Measurements from ENCODE around the gene DENND1A.

DENND1A gene

DNA sequence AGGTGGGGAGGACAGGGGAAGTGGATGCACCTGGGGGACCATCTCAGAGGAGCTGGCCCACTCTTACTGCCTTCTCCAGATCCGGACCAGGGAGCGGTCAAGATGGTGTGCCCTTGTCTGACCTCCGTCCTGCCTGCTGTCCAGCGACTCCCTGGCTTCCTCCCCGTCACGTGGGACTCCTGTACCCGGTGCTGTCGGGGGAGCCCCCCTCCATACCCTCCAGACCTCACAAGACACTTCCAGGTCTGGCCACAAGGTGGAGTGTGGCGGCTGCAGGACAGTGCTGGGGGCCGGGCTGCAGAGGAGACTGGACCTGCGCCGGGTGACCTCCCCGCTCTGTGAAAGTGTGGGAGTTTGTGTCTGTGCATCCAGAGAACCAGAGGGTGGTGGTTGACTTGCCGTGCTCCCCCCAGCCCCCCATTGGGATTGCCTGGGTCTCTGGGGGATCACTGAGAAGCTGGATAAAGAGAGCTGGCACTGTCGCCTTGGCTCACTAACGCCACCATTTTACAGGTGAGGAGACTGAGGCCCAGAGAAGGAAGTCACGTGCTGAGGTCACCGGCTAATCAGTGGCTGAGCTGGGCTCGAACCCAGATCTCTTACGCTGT lies 575.8 kb downstream of the DENND1A start:
- Histone ChIP-seq H3K9ac (peak overlapping the region in 2 of 11 experiments; percentile 27 to 44; a peak in 1 of 22 replicates), H3K4me3 (no peak overlapping the region)
- TF ChIP-seq Cebpa-rat (IDR thresholded peaks at IDR 0.05): no peak

DNA sequence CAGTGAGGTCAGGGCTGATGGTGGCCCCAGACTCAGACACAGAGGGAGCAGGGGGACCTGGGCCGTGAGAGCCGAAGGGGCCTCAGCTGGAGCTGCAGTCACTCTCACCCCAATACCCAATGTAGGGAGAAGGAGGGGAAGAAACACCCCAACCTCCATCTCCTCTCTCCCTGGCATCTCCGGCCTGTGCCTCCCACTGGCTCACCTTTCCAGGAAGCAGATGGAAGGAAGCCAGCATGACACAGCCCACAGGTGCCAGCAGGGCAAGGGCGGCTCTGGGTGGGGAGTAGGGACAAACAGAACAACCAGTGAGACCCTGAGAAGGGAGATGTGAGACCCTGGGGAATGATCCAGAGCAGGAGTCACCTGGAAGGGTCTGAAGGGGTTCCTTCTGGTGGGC lies 576.9 kb downstream of the DENND1A start:
- Histone ChIP-seq H3K4me3 (no peak overlapping the region), H3K36me3 (no peaks in the 10 kb centered on the region), H3K9ac (peak overlapping the region in 2 of 11 experiments; percentile 4 to 30; a peak in 3 of 22 replicates), H3K27me3 (no peaks in the 10 kb centered on the region), H3K4me2 (no peak overlapping the region), H3K27ac (no peak overlapping the region), H4K20me1 (peaks cover 0 to 5% (median 0%) of the 10 kb centered on the region in 11 experiments; a peak in 2 of 22 replicates), H3K9me3 (replicated peaks in 1 of 11) (no peaks in the 10 kb centered on the region), H3K4me1 (peaks cover 0 to 34% (median 16%) of the 10 kb centered on the region in 10 experiments; a peak in 15 of 20 replicates)
- no peak for TF ChIP-seq Cebpa-rat (IDR thresholded peaks at IDR 0.05)

More for the DNA sequence above, 575.8 kb downstream of the DENND1A start:
- Histone ChIP-seq H3K36me3 (no peaks in the 10 kb centered on the region), H3K9me3 (replicated peaks in 1 of 11) (no peaks in the 10 kb centered on the region), H3K27me3 (no peaks in the 10 kb centered on the region), H3K4me1 (peaks cover 9 to 39% (median 26%) of the 10 kb centered on the region in 10 experiments; a peak in 19 of 20 replicates), H3K27ac (no peak overlapping the region), H4K20me1 (peaks cover 0 to 9% (median 0%) of the 10 kb centered on the region in 11 experiments; a peak in 2 of 22 replicates), H3K4me2 (peak overlapping the region in 9 of 11 experiments; percentile 11 to 58 (median 25); a peak in 13 of 22 replicates)

DNA sequence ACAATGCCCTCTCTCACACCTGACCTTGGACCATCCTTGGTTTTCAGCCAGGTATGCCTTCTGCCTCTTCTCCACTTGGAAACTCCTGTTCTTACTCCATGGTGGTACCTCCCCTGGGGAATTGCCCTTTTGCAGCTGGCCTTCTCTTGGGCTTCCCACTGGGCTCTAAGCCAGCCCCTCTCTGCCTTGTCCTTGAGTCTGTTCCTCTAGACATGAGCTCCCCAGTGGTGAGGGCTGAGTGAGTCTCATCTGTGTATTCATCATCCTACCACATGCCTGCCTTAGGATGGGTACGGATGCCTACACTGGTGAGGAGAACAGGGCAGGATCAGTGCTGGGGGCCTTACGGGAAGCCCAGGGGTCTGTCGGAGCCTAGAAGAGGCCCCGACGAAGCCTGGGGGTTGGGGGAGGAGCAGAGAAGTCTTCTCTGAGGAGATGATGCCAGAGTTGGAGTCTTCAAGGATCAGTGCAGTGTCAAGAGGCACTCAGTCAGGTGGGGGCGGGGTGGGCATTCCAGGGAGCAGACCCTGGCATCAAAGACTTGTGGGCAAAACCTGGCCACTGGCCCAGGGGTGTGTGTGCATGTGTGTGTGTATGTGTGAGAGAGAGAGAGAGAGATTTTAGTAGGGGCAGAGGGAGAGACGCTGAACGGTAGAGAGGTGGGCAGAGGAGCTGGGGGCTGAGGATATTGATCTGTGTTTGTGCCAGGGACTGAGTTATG lies 579.2 kb downstream of the DENND1A start:
- H3K4me2 ChIP-seq: no peak overlapping the region

DNA sequence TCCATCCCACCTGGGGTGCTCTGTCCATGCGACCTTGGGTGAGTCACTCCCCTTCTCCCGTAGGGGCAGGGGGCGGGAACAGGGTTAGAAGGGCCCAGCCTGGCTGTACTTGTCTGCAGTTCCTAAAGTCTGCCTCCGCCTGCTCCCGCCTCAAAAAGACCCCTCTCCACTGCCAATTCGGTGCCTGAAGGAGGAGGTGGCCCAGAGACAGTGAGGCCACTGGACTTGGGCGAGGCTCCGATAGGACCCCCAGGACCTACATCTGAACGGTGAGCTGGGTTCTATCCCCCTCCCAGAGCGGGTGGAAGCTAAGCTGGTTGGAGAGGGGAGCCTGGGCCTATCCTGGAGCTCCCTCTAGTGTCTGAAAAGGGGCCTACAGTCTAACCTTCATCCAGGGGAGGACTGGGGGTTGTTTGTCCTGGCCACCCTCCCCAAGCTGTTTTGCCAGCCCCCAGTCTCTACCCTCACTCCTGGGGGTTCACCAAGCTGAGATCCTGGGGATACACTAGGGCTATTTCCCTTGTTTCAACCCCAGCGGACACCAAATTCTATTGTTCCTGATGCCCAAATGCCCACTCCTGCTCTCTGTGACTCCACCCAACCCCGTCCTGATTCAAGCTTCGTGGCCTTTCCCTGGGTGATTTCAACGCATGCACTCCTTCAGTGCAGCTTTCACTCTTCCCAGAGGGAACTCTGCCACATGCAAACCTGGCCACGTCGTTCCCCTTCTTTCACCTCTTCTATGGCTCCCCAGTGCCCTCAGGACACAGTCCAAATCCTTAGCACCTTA lies 580.0 kb downstream of the DENND1A start:
- Histone ChIP-seq H3K27me3 (no peaks in the 10 kb centered on the region), H3K4me2 (peak overlapping the region in 7 of 11 experiments; percentile 5 to 56 (median 28); a peak in 5 of 22 replicates), H3K4me1 (peaks cover 6 to 46% (median 28%) of the 10 kb centered on the region in 10 experiments; a peak in 17 of 20 replicates), H3K4me3 (no peak overlapping the region), H3K9ac (0 out of 22 replicates have a peak overlapping the region, but pooled peaks of 1 of the 11 experiments have one; percentile 18), H3K36me3 (no peaks in the 10 kb centered on the region), H3K9me3 (replicated peaks in 1 of 11) (no peaks in the 10 kb centered on the region), H4K20me1 (no peaks in the 10 kb centered on the region), H3K27ac (0 out of 22 replicates have a peak overlapping the region, but pooled peaks of 1 of the 11 experiments have one; percentile 4)
- TF ChIP-seq Cebpa-rat (IDR thresholded peaks at IDR 0.05): no peak

More for the DNA sequence above, 579.2 kb downstream of the DENND1A start:
- peak overlapping the region in 1 of 11 experiments; percentile 1; a peak in 2 of 22 replicates for H3K9ac ChIP-seq
- no peak overlapping the region for H3K27ac ChIP-seq
- H3K36me3 ChIP-seq: no peaks in the 10 kb centered on the region
- H3K9me3 ChIP-seq (replicated peaks in 1 of 11): no peaks in the 10 kb centered on the region
- no peak for TF ChIP-seq Cebpa-rat (IDR thresholded peaks at IDR 0.05)
- H4K20me1 ChIP-seq: no peaks in the 10 kb centered on the region
- H3K27me3 ChIP-seq: no peaks in the 10 kb centered on the region
- H3K4me3 ChIP-seq: no peak overlapping the region
- peaks cover 6 to 37% (median 20%) of the 10 kb centered on the region in 10 experiments; a peak in 17 of 20 replicates for H3K4me1 ChIP-seq

DNA sequence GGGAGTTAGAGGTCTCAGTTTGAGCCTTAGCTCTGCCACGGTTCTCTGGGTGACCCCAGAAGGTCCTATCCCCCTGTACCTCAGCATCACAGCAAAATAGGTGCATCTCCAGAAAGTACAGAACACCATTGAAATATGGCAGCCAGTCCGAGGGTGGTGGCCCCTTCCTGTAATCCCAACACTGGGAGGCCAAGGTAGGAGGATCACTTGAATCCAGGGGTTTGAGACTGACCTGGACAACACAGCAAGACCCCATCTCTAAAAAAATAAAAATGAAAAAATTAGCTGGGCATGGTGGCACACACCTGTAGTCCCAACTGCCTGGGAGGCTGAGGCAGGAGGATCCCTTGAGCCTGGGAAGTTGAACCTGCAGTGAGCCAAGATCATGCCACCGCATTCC lies 580.9 kb downstream of the DENND1A start:
- TF ChIP-seq Cebpa-rat (IDR thresholded peaks at IDR 0.05): no peak
- H3K27ac ChIP-seq: 0 out of 22 replicates have a peak overlapping the region, but pooled peaks of 1 of the 11 experiments have one; percentile 14

DNA sequence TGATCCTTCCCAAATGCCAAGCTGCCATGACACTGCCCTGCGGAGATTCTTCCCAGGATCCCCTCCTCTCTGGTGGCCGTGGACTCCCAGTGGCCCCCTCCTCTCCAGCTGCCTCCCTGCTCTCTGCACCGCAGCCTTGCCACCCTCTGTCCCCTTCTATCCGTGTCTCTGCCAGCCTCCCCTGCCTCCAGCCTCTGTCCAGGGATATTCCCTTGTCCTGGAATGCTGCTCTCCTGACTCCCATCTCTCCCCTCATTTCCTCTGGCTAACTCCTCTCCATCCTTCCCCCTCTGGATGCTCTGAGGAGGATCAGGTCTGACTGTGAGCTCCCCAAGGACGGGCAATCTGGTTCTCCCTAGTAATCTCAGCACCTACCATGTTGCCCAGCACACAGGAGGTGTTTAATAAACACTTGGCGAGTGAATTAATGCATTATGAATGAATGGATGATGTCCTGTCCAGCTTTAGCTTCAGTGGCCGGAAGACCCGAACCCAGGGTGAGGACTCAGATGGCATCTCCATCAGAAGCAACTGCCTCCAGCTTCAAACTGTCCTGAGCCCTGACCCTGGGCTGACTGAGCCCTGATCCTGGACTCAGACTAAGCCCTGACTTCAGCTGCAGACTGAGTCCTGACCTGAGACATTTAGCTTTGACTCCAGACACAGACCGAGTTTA lies 581.5 kb downstream of the DENND1A start:
- no peak overlapping the region for H3K4me2 ChIP-seq

More for the DNA sequence above, 580.9 kb downstream of the DENND1A start:
- Histone ChIP-seq H3K4me3 (no peak overlapping the region), H3K9ac (no peak overlapping the region; a peak in 1 of 22 replicates), H4K20me1 (no peaks in the 10 kb centered on the region), H3K36me3 (no peaks in the 10 kb centered on the region), H3K4me2 (no peak overlapping the region), H3K9me3 (replicated peaks in 1 of 11) (no peaks in the 10 kb centered on the region), H3K27me3 (no peaks in the 10 kb centered on the region), H3K4me1 (peaks cover 12 to 46% (median 33%) of the 10 kb centered on the region in 10 experiments)

DNA sequence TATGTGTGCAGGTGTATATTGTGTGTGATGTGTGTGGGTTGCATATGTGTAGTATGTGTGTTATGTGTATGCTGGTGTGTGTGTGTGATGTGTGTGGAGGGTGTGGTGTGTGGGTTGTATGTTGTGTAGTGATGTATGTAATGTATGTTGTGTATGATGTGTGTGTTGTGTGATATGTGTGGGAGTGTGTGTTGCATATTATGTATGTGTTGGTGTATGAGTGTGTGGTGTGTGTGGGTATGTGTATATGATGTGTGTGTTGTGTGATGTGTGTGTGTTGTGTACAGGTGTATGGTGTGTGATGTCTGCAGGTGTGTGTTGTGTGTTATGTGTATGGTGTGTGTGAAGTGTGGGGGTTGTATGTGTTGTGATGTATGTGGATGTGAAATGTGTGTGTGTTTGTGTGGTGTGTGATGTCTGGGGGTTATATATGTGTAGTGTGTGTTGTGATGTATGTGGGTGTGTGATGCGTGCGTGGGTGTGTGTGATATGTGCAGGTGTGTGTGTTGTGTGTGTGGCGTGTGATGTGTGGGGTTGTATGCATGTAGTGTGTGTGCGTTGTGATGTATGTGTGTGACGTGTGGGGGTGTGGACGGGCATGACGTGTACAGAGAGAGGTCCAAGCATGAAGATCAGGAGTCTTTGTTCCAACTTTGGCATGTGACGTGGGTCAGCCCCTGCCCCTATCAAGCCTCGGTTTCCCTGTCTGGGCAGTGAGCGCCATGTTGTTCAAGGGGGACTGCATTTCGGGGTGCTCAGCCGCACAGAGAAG lies 582.5 kb downstream of the DENND1A start:
- no peaks in the 10 kb centered on the region for H3K36me3 ChIP-seq
- peaks cover 28 to 56% (median 46%) of the 10 kb centered on the region in 10 experiments for H3K4me1 ChIP-seq
- 0 out of 22 replicates have a peak overlapping the region, but pooled peaks of 1 of the 11 experiments have one; percentile 11 for H3K9ac ChIP-seq
- no peaks in the 10 kb centered on the region for H3K9me3 ChIP-seq (replicated peaks in 1 of 11)
- no peaks in the 10 kb centered on the region for H4K20me1 ChIP-seq
- no peak overlapping the region for H3K27ac ChIP-seq
- H3K4me3 ChIP-seq: no peak overlapping the region
- TF ChIP-seq Cebpa-rat (IDR thresholded peaks at IDR 0.05): no peak
- 0 out of 22 replicates have a peak overlapping the region, but pooled peaks of 1 of the 11 experiments have one; percentile 75 for H3K4me2 ChIP-seq
- no peaks in the 10 kb centered on the region for H3K27me3 ChIP-seq

More for the DNA sequence above, 581.5 kb downstream of the DENND1A start:
- Histone ChIP-seq H3K27me3 (no peaks in the 10 kb centered on the region), H3K4me1 (peaks cover 18 to 46% (median 36%) of the 10 kb centered on the region in 10 experiments), H3K36me3 (no peaks in the 10 kb centered on the region), H4K20me1 (no peaks in the 10 kb centered on the region), H3K4me3 (no peak overlapping the region), H3K9ac (peak overlapping the region in 1 of 11 experiments; percentile 11; a peak in 2 of 22 replicates), H3K27ac (0 out of 22 replicates have a peak overlapping the region, but pooled peaks of 1 of the 11 experiments have one; percentile 14), H3K9me3 (replicated peaks in 1 of 11) (no peaks in the 10 kb centered on the region)
- no peak for TF ChIP-seq Cebpa-rat (IDR thresholded peaks at IDR 0.05)
